Trophoblast cell (in vitro differentiated cells and primary cell): Measurements from ENCODE around the gene PRKCH.

Experiments
- DNase-seq, 2 donors: peaks; one replicate each; pipeline ENCODE4 v3.0.0-alpha.2; 2016
- H2AFZ ChIP-seq: 2 replicates; pipeline ENCODE4 v1.6.1; 2013; ENCODE audit warnings: low read length, moderate library complexity, mild to moderate bottlenecking; ENCODE audit not compliant: insufficient read depth, poor library complexity
- H2AK5ac ChIP-seq: 2 replicates; pipeline ENCODE4 v1.6.1; 2013; ENCODE audit warnings: mild to moderate bottlenecking, low read length
- H2BK120ac ChIP-seq: 2 replicates; pipeline ENCODE4 v1.6.1; 2013; ENCODE audit warnings: low read length, mild to moderate bottlenecking, moderate library complexity; ENCODE audit not compliant: insufficient read depth, poor library complexity
- H2BK12ac ChIP-seq: 2 replicates; pipeline ENCODE4 v1.6.1; 2013; ENCODE audit warnings: mild to moderate bottlenecking, low read length, moderate library complexity
- H2BK5ac ChIP-seq: 2 replicates; pipeline ENCODE4 v1.6.1; 2013; ENCODE audit warnings: low read length, low read depth, moderate library complexity, mild to moderate bottlenecking; ENCODE audit not compliant: poor library complexity
- H3K14ac ChIP-seq: 2 replicates; pipeline ENCODE4 v1.6.1; 2013; ENCODE audit warnings: mild to moderate bottlenecking, low read length
- H3K18ac ChIP-seq: 2 replicates; pipeline ENCODE4 v1.6.1; 2013; ENCODE audit warnings: mild to moderate bottlenecking, low read length
- H3K23ac ChIP-seq: 2 replicates; pipeline ENCODE4 v1.6.1; 2013; ENCODE audit warnings: low read length
- H3K27ac ChIP-seq: 2 replicates; pipeline ENCODE4 v1.5.1; 2013; ENCODE audit warnings: low read depth, mild to moderate bottlenecking, inconsistent platforms, low read length, moderate library complexity
- H3K27me3 ChIP-seq: 2 replicates; pipeline ENCODE4 v1.6.1; 2013; ENCODE audit warnings: inconsistent platforms, mild to moderate bottlenecking, low read length, moderate library complexity; ENCODE audit not compliant: insufficient read depth
- H3K36me3 ChIP-seq, 2 experiments: 1 replicate in 1 of 2; 2 replicates in 1 of 2; pipeline ENCODE4 v1.6.1; 2013; ENCODE audit warnings: low read length in 2 of 2, mild to moderate bottlenecking in 2 of 2, moderate library complexity in 1 of 2; ENCODE audit not compliant: insufficient read depth in 2 of 2, control insufficient read depth in 1 of 2
- H3K4ac ChIP-seq: 2 replicates; pipeline ENCODE4 v1.6.1; 2013; ENCODE audit warnings: low read depth, mild to moderate bottlenecking, low read length, moderate library complexity
- H3K4me1 ChIP-seq, 2 experiments: 1 replicate in 1 of 2; 2 replicates in 1 of 2; pipeline ENCODE4 v1.6.1; 2013; ENCODE audit warnings: low read length in 2 of 2, mild to moderate bottlenecking in 2 of 2, moderate library complexity in 1 of 2; ENCODE audit not compliant: insufficient read depth in 2 of 2, control insufficient read depth in 1 of 2
- H3K4me2 ChIP-seq: 2 replicates; pipeline ENCODE4 v1.6.1; 2013; ENCODE audit warnings: inconsistent platforms, mild to moderate bottlenecking, low read length, moderate library complexity
- H3K4me3 ChIP-seq: 2 replicates; pipeline ENCODE4 v1.5.1; 2013; ENCODE audit warnings: mild to moderate bottlenecking, low read depth, low read length, inconsistent platforms
- H3K79me1 ChIP-seq: one replicate; pipeline ENCODE4 v1.6.1; 2013; ENCODE audit warnings: low read length
- H3K79me2 ChIP-seq: 2 replicates; pipeline ENCODE4 v1.6.1; 2013; ENCODE audit warnings: low read length, mild to moderate bottlenecking; ENCODE audit not compliant: control insufficient read depth, insufficient read depth, poor library complexity
- H3K9ac ChIP-seq: 2 replicates; pipeline ENCODE4 v1.6.1; 2013; ENCODE audit warnings: mild to moderate bottlenecking, low read length
- H3K9me3 ChIP-seq: 2 replicates; pipeline ENCODE4 v1.6.1; 2013; ENCODE audit warnings: low read depth, mild to moderate bottlenecking, control low read depth, inconsistent platforms, low read length; ENCODE audit not compliant: insufficient read depth
- H4K12ac ChIP-seq: 2 replicates; pipeline ENCODE4 v1.6.1; 2013; ENCODE audit warnings: low read depth, mild to moderate bottlenecking, low read length, moderate library complexity
- H4K8ac ChIP-seq: 2 replicates; pipeline ENCODE4 v1.6.1; 2013; ENCODE audit warnings: low read depth, mild to moderate bottlenecking, low read length, moderate library complexity
- H4K91ac ChIP-seq: one replicate; pipeline ENCODE4 v1.6.1; 2013; ENCODE audit warnings: low read depth, mild to moderate bottlenecking, low read length, moderate library complexity
- WGBS: extraction: QIAGEN DNeasy Blood & Tissue Kit; methylation state at CpG from one replicate; pipeline ENCODE4 v1.1.7; 2013; ENCODE audit warnings: missing lambda C conversion rate; ENCODE audit not compliant: insufficient read length, insufficient coverage; ENCODE audit errors: extremely low coverage; 5-methylcytosine and 5-hydroxymethylcytosine counted together

PRKCH gene

GRCh38 chr14:61296719-61297502 is 24.5 kb upstream of the PRKCH start:
- no peak overlapping the region for H3K4me2 ChIP-seq
- WGBS = no CpG with 5 or more reads among the region's 2 CpGs
- H3K27me3 ChIP-seq = no peaks in the 10 kb centered on the region
- H3K4me3 ChIP-seq = no peak overlapping the region
- H4K12ac ChIP-seq = no peak overlapping the region
- H3K4ac ChIP-seq = no peak overlapping the region
- H3K79me1 ChIP-seq = peaks cover 14% of the 10 kb centered on the region
- H2BK5ac ChIP-seq = peak overlapping the region; percentile 25
- no peak overlapping the region for H3K23ac ChIP-seq
- peak overlapping the region; percentile 100 for H2BK12ac ChIP-seq
- peak overlapping the region; percentile 79 for H2AK5ac ChIP-seq
- H3K27ac ChIP-seq = no peak overlapping the region
- H3K9ac ChIP-seq = no peak overlapping the region
- H3K18ac ChIP-seq = no peak overlapping the region
- H3K14ac ChIP-seq = peak overlapping the region; percentile 84
- H3K79me2 ChIP-seq = peaks cover 2% of the 10 kb centered on the region
- H3K9me3 ChIP-seq = no peaks in the 10 kb centered on the region
- DNase-seq = peak in 1 of 2 donors; percentile 70
- H3K4me1 ChIP-seq = peaks cover 7 to 8% of the 10 kb centered on the region in 2 experiments
- H4K8ac ChIP-seq = no peak overlapping the region
- H3K36me3 ChIP-seq = no peaks in the 10 kb centered on the region
- H2BK120ac ChIP-seq = peak overlapping the region; percentile 93
- H2AFZ ChIP-seq = no peak overlapping the region
- peak overlapping the region; percentile 91 for H4K91ac ChIP-seq

GRCh38 chr14:61297581-61297980 is 23.8 kb upstream of the PRKCH start:
- Histone ChIP-seq H3K4me3 (no peak overlapping the region), H3K4me1 (peaks cover 7 to 8% of the 10 kb centered on the region in 2 experiments), H3K23ac (no peak overlapping the region), H4K8ac (peak overlapping the region; percentile 44), H3K79me2 (peaks cover 2% of the 10 kb centered on the region), H3K9ac (no peak overlapping the region), H3K14ac (peak overlapping the region; percentile 84), H3K36me3 (no peaks in the 10 kb centered on the region), H3K18ac (peak overlapping the region; percentile 90), H2AK5ac (peak overlapping the region; percentile 98), H3K4me2 (no peak overlapping the region), H4K91ac (peak overlapping the region; percentile 91), H2AFZ (peak overlapping the region; percentile 67), H2BK12ac (peak overlapping the region; percentile 100), H2BK120ac (peak overlapping the region; percentile 93), H3K9me3 (no peaks in the 10 kb centered on the region), H4K12ac (no peak overlapping the region), H3K79me1 (peaks cover 14% of the 10 kb centered on the region), H3K4ac (peak overlapping the region; percentile 93), H2BK5ac (peak overlapping the region; percentile 61), H3K27me3 (no peaks in the 10 kb centered on the region), H3K27ac (no peak overlapping the region)
- no CpG with 5 or more reads among the region's 6 CpGs for WGBS
- DNase-seq = no peak

DNA sequence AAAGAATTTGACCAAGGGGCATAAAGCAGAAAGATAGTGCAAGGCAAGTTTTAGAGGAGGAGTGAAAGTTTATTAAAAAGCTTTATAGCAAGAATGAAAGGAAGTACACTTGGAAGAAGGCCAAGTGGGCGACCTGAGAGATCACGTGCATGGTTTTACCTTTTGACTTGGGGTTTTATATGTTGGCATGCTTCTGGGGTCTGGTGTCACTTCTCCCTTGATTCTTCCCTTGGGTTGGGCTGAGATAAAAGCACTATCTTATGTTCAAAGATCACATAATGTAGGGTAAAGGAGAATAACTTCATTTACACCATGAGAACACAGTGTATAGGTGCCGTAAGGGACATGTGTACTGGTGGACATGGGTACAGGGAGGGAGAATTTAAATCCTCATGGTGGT is 22.6 kb upstream of the PRKCH start:
- H3K27me3 ChIP-seq = no peaks in the 10 kb centered on the region
- no CpG with 5 or more reads among the region's 3 CpGs for WGBS

GRCh38 chr14:61300209-61300608 is 21.2 kb upstream of the PRKCH start:
- Histone ChIP-seq H3K18ac (no peak overlapping the region), H2AK5ac (no peak overlapping the region), H3K27me3 (no peaks in the 10 kb centered on the region), H3K23ac (no peak overlapping the region), H3K79me2 (peaks cover 2% of the 10 kb centered on the region), H2AFZ (no peak overlapping the region), H2BK12ac (no peak overlapping the region), H3K4me2 (no peak overlapping the region), H4K8ac (no peak overlapping the region), H3K9me3 (no peaks in the 10 kb centered on the region), H4K91ac (no peak overlapping the region), H4K12ac (no peak overlapping the region), H3K9ac (no peak overlapping the region), H3K4ac (no peak overlapping the region), H3K14ac (no peak overlapping the region), H3K4me1 (peaks cover 7 to 8% of the 10 kb centered on the region in 2 experiments), H3K27ac (no peak overlapping the region), H3K36me3 (no peaks in the 10 kb centered on the region), H2BK5ac (no peak overlapping the region), H3K4me3 (no peak overlapping the region), H2BK120ac (no peak overlapping the region), H3K79me1 (peaks cover 14% of the 10 kb centered on the region)
- DNase-seq = no peak
- no CpG with 5 or more reads among the region's 2 CpGs for WGBS

More for the DNA sequence above, 22.6 kb upstream of the PRKCH start:
- Histone ChIP-seq H3K36me3 (no peaks in the 10 kb centered on the region), H2AK5ac (peak overlapping the region; percentile 14), H3K9ac (no peak overlapping the region), H4K12ac (no peak overlapping the region), H4K8ac (no peak overlapping the region), H3K27ac (no peak overlapping the region), H3K18ac (no peak overlapping the region), H3K14ac (no peak overlapping the region), H3K9me3 (no peaks in the 10 kb centered on the region), H3K4ac (no peak overlapping the region), H4K91ac (peak overlapping the region; percentile 25), H2BK120ac (no peak overlapping the region), H2BK5ac (no peak overlapping the region), H3K23ac (no peak overlapping the region), H3K4me1 (peaks cover 7 to 8% of the 10 kb centered on the region in 2 experiments), H2BK12ac (no peak overlapping the region), H3K79me2 (peaks cover 2% of the 10 kb centered on the region), H3K79me1 (peaks cover 14% of the 10 kb centered on the region), H2AFZ (no peak overlapping the region), H3K4me2 (no peak overlapping the region), H3K4me3 (no peak overlapping the region)
- DNase-seq = no peak
